GM20000 (cell line): ENCODE measurements around the gene ENOX1.
A peak's percentile ranks its signal among the peaks of the same experiment; 100 is the strongest.

Source experiments
- DNase-seq: peaks from one replicate; pipeline ENCODE4 v3.0.0; 2012; ENCODE audit warnings: low spot score
- CTCF ChIP-seq: IDR thresholded peaks from 2 replicates; pipeline ENCODE4 v1.5.1; 2012; ENCODE audit warnings: mild to moderate bottlenecking, control low read depth; ENCODE audit errors: extremely low read depth, missing control alignments

Gene ENOX1

DNA sequence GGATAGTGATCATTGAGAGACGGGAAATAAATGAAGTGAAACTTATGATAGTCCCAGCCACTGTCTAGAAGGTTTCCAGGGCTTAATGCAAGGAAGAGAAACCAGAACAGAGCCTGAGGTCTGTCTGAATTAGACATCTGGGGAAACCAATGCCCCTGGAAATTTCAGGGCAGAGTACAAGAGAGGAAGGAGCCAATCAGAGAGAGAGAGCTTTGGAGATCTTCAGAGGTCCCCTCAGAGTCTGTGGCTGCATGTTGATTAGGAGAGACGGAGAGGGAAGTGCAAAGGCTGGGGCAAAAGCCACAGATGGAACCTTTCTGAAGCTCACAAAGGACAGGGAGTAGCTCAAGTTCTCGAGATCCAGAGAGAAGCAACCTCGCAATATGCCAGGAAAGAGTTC, 385.4 kb downstream of the ENOX1 start:
- TF ChIP-seq CTCF = no peak
- DNase-seq = no peak

GRCh38 chr13:43397111-43397510, 389.7 kb downstream of the ENOX1 start:
- no peak for DNase-seq
- no peak for TF ChIP-seq CTCF

- DNase-seq = no peak
- no peak for TF ChIP-seq CTCF
Measured at GRCh38 chr13:43391036-43391435, 395.7 kb downstream of the ENOX1 start.

DNA sequence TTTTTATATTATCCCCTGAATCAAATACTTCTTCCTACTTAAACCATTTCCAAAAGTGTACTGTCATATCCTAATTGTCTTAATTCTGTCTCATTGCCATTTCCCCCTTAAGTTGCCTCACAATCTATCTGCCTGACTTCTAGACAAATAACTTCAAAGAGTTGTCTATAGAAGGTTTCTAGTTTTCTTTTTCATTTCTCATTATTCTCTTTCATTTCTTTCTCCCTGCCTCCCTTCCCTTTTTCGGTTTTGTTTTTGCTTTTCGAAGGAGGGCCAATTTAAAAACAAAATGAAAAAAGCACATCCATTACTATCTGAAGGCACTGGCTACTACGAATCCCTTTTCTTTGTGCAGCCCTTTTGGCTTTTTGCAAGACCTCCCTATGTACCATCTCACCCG, 396.2 kb downstream of the ENOX1 start:
- no peak for TF ChIP-seq CTCF
- peak; percentile 31 for DNase-seq

DNA sequence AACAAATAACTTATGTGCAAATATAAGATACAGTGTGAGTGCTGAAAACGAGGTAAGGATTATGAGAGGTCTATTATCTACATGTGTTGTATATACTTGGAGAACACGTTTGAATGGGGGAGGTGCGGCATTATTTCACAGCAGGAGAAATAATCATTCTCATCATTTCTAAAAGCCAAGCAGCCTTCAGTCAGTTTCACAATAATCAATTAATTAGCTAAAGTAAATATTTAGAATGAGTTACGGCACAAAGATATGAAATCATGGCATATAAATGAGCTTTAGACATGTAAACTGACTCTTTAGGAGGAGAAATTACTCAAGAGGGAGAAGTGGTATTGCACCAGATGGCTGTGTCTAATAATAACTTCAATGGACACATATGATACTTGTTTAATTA, 396.8 kb downstream of the ENOX1 start:
- no peak for DNase-seq
- no peak for TF ChIP-seq CTCF

GRCh38 chr13:43389573-43389972, 397.2 kb downstream of the ENOX1 start:
- DNase-seq = no peak
- no peak for TF ChIP-seq CTCF

DNA sequence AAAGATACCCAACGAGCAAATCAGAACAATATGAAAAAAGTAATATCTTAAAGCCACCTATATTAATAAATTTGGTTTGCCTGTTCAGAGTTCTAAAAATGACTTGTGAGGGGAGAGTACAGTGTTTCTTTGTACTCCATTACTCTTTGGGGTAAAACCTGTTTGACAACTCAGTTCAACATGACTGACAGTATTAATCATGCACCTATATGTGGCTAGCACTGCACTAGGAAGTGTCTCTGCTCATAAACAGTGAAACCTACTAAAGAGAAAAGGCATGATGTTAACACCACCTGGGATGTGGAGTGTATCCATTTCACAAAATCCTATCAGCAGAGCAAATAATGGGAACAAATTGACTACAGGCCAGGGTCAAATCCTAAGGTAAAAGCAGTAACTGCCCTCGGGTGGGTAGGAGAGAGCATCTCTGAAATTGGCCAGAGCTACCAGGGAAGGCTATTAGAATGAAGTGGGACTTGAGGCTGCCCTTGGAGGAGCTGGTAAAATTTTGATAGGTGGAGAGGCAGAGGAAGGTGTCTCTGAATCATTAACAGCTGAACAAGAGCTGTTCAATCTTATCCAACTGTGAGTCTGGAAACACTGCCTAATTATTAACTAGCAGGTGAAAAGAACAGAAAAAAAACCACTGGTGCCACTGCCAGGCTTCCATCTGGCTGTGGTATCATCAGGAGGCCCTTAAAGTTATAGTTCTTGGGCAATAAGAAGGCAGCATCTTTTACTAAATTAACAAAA, 398.3 kb downstream of the ENOX1 start:
- DNase-seq = no peak
- TF ChIP-seq CTCF = no peak
